Ishikawa (cell line): Measurements from ENCODE around the gene CPNE1.

Experiments
- CEBPB ChIP-seq: IDR thresholded peaks from 2 replicates; pipeline ENCODE4 v1.6.1; 2012
- CREB1 ChIP-seq: IDR thresholded peaks from 2 replicates; pipeline ENCODE4 v1.6.1; 2012; ENCODE audit warnings: low read depth
- EGR1 ChIP-seq: IDR thresholded peaks from 2 replicates; pipeline ENCODE4 v1.6.1; 2012
- EP300 ChIP-seq: IDR thresholded peaks from 2 replicates; pipeline ENCODE4 v1.6.1; 2012; ENCODE audit warnings: borderline replicate concordance
- FOXM1 ChIP-seq: IDR thresholded peaks from 2 replicates; pipeline ENCODE4 v1.6.1; 2012; ENCODE audit warnings: low read depth, borderline replicate concordance
- NFIC ChIP-seq: IDR thresholded peaks from 2 replicates; pipeline ENCODE4 v1.6.1; 2012
- RAD21 ChIP-seq: IDR thresholded peaks from 2 replicates; pipeline ENCODE4 v1.6.1; 2012; ENCODE audit warnings: low read depth
- TAF1 ChIP-seq: IDR thresholded peaks from 2 replicates; pipeline ENCODE4 v1.6.1; 2012; ENCODE audit warnings: low read depth, mild to moderate bottlenecking
- USF1 ChIP-seq: IDR thresholded peaks from 2 replicates; pipeline ENCODE4 v1.6.1; 2012
- YY1 ChIP-seq: IDR thresholded peaks from 2 replicates; pipeline ENCODE4 v1.6.1; 2012; ENCODE audit warnings: low read depth
- ZBTB7A ChIP-seq: IDR thresholded peaks from 2 replicates; pipeline ENCODE4 v1.6.1; 2012; ENCODE audit warnings: low read depth
- TF ChIP-seq, protein P1 (sequence below): IDR thresholded peaks from 2 replicates; pipeline ENCODE4 v1.6.1; 2012
- TF ChIP-seq, protein P2 (sequence below): IDR thresholded peaks from 2 replicates; pipeline ENCODE4 v1.6.1; 2012; ENCODE audit warnings: low read depth, mild to moderate bottlenecking

DNA sequence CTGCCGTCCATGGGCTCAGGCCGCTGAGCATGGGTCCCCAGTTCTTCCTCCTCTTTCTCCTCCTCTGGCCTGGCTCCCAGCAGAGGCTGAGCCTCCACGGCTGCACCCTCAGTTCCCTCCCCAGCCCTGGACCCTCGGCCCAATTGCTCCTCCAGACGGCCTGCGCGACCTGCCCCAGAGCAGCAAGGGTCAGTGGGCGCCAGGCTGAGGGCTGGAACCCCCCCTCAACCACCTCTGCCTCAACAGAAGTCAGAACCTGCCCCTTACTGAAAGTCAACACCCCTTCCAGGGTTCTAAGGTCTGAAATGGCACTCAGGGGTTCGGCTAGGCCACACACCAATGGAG is 65.0 kb downstream of the CPNE1 start:
- TF ChIP-seq, protein P1, sequence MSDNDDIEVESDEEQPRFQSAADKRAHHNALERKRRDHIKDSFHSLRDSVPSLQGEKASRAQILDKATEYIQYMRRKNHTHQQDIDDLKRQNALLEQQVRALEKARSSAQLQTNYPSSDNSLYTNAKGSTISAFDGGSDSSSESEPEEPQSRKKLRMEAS: no peak
- TF ChIP-seq, protein P2, sequence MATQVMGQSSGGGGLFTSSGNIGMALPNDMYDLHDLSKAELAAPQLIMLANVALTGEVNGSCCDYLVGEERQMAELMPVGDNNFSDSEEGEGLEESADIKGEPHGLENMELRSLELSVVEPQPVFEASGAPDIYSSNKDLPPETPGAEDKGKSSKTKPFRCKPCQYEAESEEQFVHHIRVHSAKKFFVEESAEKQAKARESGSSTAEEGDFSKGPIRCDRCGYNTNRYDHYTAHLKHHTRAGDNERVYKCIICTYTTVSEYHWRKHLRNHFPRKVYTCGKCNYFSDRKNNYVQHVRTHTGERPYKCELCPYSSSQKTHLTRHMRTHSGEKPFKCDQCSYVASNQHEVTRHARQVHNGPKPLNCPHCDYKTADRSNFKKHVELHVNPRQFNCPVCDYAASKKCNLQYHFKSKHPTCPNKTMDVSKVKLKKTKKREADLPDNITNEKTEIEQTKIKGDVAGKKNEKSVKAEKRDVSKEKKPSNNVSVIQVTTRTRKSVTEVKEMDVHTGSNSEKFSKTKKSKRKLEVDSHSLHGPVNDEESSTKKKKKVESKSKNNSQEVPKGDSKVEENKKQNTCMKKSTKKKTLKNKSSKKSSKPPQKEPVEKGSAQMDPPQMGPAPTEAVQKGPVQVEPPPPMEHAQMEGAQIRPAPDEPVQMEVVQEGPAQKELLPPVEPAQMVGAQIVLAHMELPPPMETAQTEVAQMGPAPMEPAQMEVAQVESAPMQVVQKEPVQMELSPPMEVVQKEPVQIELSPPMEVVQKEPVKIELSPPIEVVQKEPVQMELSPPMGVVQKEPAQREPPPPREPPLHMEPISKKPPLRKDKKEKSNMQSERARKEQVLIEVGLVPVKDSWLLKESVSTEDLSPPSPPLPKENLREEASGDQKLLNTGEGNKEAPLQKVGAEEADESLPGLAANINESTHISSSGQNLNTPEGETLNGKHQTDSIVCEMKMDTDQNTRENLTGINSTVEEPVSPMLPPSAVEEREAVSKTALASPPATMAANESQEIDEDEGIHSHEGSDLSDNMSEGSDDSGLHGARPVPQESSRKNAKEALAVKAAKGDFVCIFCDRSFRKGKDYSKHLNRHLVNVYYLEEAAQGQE: no peak
- no peak for TF ChIP-seq EP300
- TF ChIP-seq RAD21: no peak
- TF ChIP-seq USF1: no peak
- TF ChIP-seq NFIC: no peak
- no peak for TF ChIP-seq CREB1
- TF ChIP-seq FOXM1: no peak
- TF ChIP-seq EGR1: no peak
- TF ChIP-seq TAF1: no peak
- no peak for TF ChIP-seq ZBTB7A
- no peak for TF ChIP-seq YY1
- no peak for TF ChIP-seq CEBPB
